ENCODE results near the gene FHOD3.

The FHOD3 gene

DNA sequence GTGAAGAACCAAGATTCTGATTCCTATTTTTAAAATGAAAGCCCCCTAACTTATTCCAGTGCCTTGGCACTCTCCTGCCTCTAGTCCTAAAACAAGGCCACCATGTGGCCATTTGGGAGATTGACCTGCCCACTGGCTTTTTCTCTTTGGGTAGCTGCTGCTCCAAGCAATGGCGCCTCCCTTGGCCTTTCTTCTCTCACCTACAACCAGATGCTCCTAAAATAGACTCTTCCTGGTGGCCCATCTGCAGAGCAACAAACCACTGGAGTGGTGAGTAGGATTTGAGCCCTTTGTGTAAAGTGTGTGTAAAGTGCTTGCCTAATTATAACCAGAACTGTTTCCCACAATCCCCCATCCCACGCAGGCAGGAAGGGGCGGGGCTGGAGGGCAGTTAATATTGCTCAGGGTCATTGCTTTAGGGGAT, 114.2 kb downstream of the FHOD3 start:
- Histone ChIP-seq H3K9me3 (ENCODE audit: insufficient read depth, low read depth, low read length) (no peaks in the 10 kb centered on the region), H3K36me3 (ENCODE audit: insufficient read depth, low read length) (no peaks in the 10 kb centered on the region), H3K4me1 (ENCODE audit: insufficient read depth, low read length, poor library complexity, severe bottlenecking) (no peaks in the 10 kb centered on the region), H3K4me3 (ENCODE audit: low read length, poor library complexity, severe bottlenecking) (no peak overlapping the region), H3K9ac (ENCODE audit: low read depth, low read length, poor library complexity, severe bottlenecking) (no peak overlapping the region), H4K20me1 (ENCODE audit: insufficient read depth, low read length, poor library complexity, severe bottlenecking) (no peaks in the 10 kb centered on the region), H3K9me2 (replicated peaks; ENCODE audit: low read depth, low read length) (no peaks in the 10 kb centered on the region), H2AFZ (ENCODE audit: low read length) (peak overlapping the region; percentile 56; the same call in 1 of the 2 replicates), H3K79me2 (ENCODE audit: insufficient read depth, low read length) (no peaks in the 10 kb centered on the region), H3F3A (ENCODE audit: low read depth) (no peaks in the 10 kb centered on the region), H3K27me3 (ENCODE audit: insufficient read depth, low read length, poor library complexity, severe bottlenecking) (no peaks in the 10 kb centered on the region), H3K4me2 (ENCODE audit: low read depth, low read length, poor library complexity, severe bottlenecking) (peak overlapping the region; percentile 1)
- TF ChIP-seq, protein P1, sequence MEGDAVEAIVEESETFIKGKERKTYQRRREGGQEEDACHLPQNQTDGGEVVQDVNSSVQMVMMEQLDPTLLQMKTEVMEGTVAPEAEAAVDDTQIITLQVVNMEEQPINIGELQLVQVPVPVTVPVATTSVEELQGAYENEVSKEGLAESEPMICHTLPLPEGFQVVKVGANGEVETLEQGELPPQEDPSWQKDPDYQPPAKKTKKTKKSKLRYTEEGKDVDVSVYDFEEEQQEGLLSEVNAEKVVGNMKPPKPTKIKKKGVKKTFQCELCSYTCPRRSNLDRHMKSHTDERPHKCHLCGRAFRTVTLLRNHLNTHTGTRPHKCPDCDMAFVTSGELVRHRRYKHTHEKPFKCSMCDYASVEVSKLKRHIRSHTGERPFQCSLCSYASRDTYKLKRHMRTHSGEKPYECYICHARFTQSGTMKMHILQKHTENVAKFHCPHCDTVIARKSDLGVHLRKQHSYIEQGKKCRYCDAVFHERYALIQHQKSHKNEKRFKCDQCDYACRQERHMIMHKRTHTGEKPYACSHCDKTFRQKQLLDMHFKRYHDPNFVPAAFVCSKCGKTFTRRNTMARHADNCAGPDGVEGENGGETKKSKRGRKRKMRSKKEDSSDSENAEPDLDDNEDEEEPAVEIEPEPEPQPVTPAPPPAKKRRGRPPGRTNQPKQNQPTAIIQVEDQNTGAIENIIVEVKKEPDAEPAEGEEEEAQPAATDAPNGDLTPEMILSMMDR (conservative IDR thresholded peaks at IDR 0.05; ENCODE audit: low read length): peak; percentile 63
- no peak for TF ChIP-seq EZH2phosphoT487 (IDR thresholded peaks at IDR 0.05; ENCODE audit: borderline replicate concordance)

- H3K27me3 ChIP-seq (ENCODE audit: insufficient read depth, low read length, poor library complexity, severe bottlenecking): no peaks in the 10 kb centered on the region
- H3K9me3 ChIP-seq (ENCODE audit: insufficient read depth, low read depth, low read length): no peaks in the 10 kb centered on the region
- no peak overlapping the region for H2AFZ ChIP-seq (ENCODE audit: low read length)
- H3K9me2 ChIP-seq (replicated peaks; ENCODE audit: low read depth, low read length): no peaks in the 10 kb centered on the region
- H3K79me2 ChIP-seq (ENCODE audit: insufficient read depth, low read length): no peaks in the 10 kb centered on the region
- no peak for TF ChIP-seq EZH2phosphoT487 (IDR thresholded peaks at IDR 0.05; ENCODE audit: borderline replicate concordance)
- TF ChIP-seq, protein P1 (conservative IDR thresholded peaks at IDR 0.05; ENCODE audit: low read length): peak; percentile 58
- no peak overlapping the region for H3K4me2 ChIP-seq (ENCODE audit: low read depth, low read length, poor library complexity, severe bottlenecking)
- H3K36me3 ChIP-seq (ENCODE audit: insufficient read depth, low read length): no peaks in the 10 kb centered on the region
- no peak overlapping the region for H3K4me3 ChIP-seq (ENCODE audit: low read length, poor library complexity, severe bottlenecking)
- H3K4me1 ChIP-seq (ENCODE audit: insufficient read depth, low read length, poor library complexity, severe bottlenecking): no peaks in the 10 kb centered on the region
- no peaks in the 10 kb centered on the region for H3F3A ChIP-seq (ENCODE audit: low read depth)
- H3K9ac ChIP-seq (ENCODE audit: low read depth, low read length, poor library complexity, severe bottlenecking): no peak overlapping the region
- H4K20me1 ChIP-seq (ENCODE audit: insufficient read depth, low read length, poor library complexity, severe bottlenecking): no peaks in the 10 kb centered on the region
These were observed 115.3 kb downstream of the FHOD3 start for GRCh38 chr18:36412778-36413177.

GRCh38 chr18:36415171-36415570, 117.7 kb downstream of the FHOD3 start:
- no peaks in the 10 kb centered on the region for H3K79me2 ChIP-seq (ENCODE audit: insufficient read depth, low read length)
- TF ChIP-seq, protein P1 (conservative IDR thresholded peaks at IDR 0.05; ENCODE audit: low read length): no peak
- TF ChIP-seq EZH2phosphoT487 (IDR thresholded peaks at IDR 0.05; ENCODE audit: borderline replicate concordance): no peak
- no peaks in the 10 kb centered on the region for H3K4me1 ChIP-seq (ENCODE audit: insufficient read depth, low read length, poor library complexity, severe bottlenecking)
- H3K9me2 ChIP-seq (replicated peaks; ENCODE audit: low read depth, low read length): no peaks in the 10 kb centered on the region
- no peaks in the 10 kb centered on the region for H4K20me1 ChIP-seq (ENCODE audit: insufficient read depth, low read length, poor library complexity, severe bottlenecking)
- H3K9ac ChIP-seq (ENCODE audit: low read depth, low read length, poor library complexity, severe bottlenecking): no peak overlapping the region
- no peaks in the 10 kb centered on the region for H3K9me3 ChIP-seq (ENCODE audit: insufficient read depth, low read depth, low read length)
- no peak overlapping the region for H3K4me3 ChIP-seq (ENCODE audit: low read length, poor library complexity, severe bottlenecking)
- H3K36me3 ChIP-seq (ENCODE audit: insufficient read depth, low read length): no peaks in the 10 kb centered on the region
- no peaks in the 10 kb centered on the region for H3F3A ChIP-seq (ENCODE audit: low read depth)
- no peak overlapping the region for H3K4me2 ChIP-seq (ENCODE audit: low read depth, low read length, poor library complexity, severe bottlenecking)
- H2AFZ ChIP-seq (ENCODE audit: low read length): no peak overlapping the region
- H3K27me3 ChIP-seq (ENCODE audit: insufficient read depth, low read length, poor library complexity, severe bottlenecking): no peaks in the 10 kb centered on the region
